ENCODE data around the gene FAM168A.
"Not testable (repeated sequence)": the region's sequence is repeated elsewhere in the genome, so short reads cannot be mapped to it uniquely, and the experiment has no call there.

FAM168A gene

DNA sequence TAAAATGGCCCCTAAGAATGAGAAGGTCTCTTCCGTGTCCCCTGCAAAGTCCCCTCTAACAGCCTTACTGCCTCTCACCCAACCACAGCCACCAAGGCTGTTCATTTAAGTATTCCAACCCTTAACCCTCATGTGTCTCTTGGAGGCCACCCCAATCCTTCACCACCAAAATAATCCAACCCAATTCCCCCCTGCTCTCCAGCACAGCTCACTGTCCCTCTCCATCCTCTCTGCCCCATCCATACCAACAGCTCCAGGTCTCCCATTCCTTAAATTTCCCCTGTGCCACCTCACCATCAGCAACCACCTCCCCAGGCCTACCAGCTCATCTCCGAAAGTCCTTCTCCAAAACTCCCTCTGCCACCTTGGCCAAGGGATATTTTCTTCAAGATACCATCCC lies 1.4 kb downstream of the FAM168A start:
- DNase-seq (ENCODE audit: low spot score) = no peak

- no peak for DNase-seq (ENCODE audit: low spot score)
These were observed 5.3 kb downstream of the FAM168A start for GRCh38 chr11:73592640-73593039.

- DNase-seq (ENCODE audit: low spot score) = no peak
These were observed 6.2 kb downstream of the FAM168A start for GRCh38 chr11:73591743-73592142.

GRCh38 chr11:73590991-73591390 lies 6.9 kb downstream of the FAM168A start:
- no peak for DNase-seq (ENCODE audit: low spot score)

GRCh38 chr11:73586791-73587190 lies 11.1 kb downstream of the FAM168A start:
- DNase-seq (ENCODE audit: low spot score) = no peak

DNA sequence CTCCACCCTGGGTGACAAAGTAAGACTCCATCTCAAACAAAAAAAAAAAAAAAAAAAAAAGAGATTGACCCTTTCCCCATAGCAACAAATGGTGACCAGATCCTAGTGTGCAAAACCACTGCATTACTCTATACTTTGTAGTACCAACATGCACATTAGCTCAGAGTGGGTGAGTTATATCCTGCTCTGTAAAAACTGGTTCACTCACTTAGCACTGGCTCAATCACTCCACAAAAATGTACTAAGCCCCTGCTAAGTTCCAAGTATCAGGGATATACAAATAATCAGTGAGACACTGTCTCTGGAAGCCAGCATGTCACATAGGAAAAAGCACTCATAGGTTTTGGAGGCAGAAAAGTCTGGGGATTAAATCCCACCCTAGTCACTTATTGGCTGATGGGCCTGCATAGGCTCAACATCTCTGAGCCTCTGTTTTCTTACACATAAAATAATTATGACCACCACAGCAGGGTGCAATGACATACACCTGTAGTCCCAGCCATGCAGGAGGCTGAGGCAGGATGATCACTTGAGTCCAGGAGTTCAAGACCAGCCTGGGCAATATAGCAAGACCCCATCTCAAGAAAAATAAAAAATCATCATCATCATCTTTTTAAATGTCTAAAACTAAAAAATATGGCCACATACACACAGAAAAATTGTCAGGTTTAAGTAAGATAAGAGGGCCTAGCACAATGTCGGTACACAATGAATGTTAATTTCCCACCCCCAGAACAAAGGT lies 11.9 kb downstream of the FAM168A start:
- DNase-seq (ENCODE audit: low spot score) = no peak

GRCh38 chr11:73584831-73585230 lies 13.1 kb downstream of the FAM168A start:
- DNase-seq (ENCODE audit: low spot score) = no peak

DNA sequence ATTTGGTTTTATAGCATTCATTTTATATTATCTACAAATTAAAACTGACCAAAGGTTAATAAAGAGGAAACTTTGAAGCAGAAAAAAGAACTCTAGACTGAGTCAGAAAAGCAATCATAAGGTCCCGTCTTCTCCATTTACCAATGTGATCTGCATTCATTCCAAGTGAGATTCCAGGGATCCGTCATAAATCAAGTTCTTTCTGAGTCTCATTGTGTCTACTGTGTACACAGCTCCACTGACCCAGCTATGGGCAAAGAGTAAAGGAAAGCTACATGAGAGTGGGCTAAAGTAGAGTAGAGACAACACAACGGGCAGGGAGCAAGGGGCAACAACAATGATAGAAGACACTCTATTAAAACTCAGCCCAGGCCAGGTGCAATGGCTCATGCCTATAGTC lies 15.3 kb downstream of the FAM168A start:
- no peak for DNase-seq (ENCODE audit: low spot score)

- not testable (repeated sequence) for DNase-seq (ENCODE audit: low spot score)
These were observed 17.2 kb downstream of the FAM168A start for GRCh38 chr11:73580749-73581148.

DNA sequence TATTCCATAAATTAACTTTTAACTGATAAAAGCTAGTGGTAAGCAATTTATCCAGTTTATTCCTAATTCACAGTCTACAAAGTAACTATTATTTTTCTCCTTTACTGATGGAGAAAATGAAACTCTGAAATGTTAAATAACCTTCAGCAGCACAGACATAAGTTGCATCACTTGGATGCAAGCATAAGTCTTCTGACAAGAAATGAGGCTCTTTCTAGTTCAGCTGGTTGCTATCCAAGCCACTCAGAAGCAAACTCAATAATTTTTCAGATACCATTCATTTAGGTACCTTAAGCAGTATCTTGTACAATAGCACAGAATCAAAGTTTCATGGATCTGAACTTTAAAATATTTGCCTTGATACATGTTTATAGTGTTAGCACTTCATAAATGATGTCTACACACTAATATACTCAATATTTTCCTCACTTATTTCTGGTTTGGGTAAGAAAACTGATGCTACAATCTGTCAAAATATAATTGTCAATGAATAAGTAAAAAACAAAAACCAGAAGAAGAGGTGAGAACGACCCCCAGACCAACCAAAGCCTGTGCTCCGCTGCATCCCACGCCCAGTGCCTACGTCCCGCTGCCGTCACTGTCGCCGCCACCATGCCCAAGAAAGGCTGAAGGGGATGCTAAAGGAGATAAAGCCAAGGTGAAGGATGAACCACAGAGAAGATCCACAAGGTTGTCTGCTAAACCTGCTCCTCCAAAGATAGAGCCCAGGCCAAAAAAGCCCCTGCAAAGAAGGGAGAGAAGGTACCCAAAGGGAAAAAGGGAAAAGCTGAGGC lies 18.1 kb downstream of the FAM168A start:
- no peak for DNase-seq (ENCODE audit: low spot score)

DNA sequence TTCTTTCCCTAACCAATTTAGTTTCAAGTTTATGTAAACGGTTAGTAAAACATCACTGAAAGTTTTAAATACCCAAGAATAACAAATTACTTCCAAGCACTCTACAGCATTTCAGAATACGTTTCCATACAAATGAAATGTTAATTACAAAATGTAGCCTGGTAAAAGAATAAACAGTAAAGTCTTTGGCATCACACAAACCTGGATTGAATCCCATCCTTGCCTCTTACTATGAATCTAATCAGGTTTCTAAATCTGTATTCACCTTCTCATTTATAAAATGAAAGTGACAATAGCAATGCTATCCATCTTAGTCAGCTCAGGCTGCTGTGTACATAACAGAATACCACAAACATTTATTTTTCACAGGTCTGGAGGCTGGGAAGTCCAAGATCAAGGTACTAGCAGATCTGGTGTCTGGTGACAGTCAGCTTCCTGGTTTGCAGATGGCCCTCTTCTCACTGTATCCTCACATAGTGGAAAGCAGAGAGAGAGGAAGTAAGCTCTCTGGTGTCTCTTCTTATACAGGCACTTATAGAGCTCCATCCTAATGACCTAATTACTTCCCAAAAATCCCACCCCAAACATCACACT lies 19.2 kb downstream of the FAM168A start:
- DNase-seq (ENCODE audit: low spot score) = no peak

DNA sequence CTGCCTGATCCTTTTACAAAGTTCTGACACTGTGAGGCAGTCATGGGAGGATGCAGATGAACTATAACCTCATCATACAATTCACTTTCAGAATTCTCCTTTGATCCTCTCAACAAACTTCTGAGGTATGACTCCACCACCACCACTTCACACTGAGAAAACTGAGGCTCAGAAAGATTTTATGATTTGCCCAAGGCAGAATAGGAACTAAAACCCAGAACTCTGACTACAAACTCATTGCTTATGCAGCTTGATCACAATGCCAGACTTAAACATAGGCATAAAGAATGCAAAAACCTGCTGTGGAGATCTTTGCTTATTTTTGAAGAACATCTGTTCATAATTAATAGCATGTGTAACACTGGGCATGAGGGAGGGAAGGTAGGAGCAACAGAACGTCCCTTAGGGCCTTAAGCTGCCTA lies 20.4 kb downstream of the FAM168A start:
- no peak for DNase-seq (ENCODE audit: low spot score)

DNA sequence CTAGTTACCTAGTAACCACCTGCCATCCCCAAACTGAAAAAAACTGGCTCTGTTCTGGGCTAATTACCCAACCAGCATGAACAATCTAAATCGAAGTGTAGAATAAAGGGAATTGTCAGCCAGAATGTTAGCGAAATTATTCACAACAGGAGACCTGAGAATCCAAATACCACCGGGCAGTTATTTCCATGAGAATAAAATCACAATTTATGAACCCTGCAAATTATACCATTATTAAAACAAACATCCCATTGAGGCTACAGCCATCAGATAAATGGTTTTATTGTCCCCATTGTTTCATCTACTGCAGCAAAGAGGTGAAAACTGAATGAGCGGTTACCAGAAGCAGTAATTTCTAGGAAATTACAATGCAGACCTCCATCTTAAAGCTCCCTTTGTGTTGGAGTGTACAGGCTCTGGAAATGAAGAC lies 21.7 kb downstream of the FAM168A start:
- DNase-seq (ENCODE audit: low spot score) = no peak

DNA sequence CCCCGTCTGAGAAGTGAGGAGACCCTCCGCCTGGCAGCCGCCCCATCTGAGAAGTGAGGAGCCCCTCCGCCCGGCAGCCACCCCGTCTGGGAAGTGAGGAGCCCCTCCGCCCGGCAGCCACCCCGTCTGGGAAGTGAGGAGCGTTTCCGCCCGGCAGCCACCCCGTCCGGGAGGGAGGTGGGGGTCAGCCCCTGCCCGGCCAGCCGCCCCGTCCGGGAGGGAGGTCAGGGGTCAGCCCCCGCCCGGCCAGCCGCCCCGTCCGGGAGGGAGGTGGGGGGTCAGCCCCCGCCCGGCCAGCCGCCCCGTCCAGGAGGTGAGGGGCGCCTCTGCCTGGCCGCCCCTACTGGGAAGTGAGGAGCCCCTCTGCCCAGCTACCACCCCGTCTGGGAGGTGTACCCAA lies 25.9 kb downstream of the FAM168A start:
- DNase-seq (ENCODE audit: low spot score) = not testable (repeated sequence)

GRCh38 chr11:73570415-73571114 lies 27.3 kb downstream of the FAM168A start:
- DNase-seq (ENCODE audit: low spot score) = no peak

DNA sequence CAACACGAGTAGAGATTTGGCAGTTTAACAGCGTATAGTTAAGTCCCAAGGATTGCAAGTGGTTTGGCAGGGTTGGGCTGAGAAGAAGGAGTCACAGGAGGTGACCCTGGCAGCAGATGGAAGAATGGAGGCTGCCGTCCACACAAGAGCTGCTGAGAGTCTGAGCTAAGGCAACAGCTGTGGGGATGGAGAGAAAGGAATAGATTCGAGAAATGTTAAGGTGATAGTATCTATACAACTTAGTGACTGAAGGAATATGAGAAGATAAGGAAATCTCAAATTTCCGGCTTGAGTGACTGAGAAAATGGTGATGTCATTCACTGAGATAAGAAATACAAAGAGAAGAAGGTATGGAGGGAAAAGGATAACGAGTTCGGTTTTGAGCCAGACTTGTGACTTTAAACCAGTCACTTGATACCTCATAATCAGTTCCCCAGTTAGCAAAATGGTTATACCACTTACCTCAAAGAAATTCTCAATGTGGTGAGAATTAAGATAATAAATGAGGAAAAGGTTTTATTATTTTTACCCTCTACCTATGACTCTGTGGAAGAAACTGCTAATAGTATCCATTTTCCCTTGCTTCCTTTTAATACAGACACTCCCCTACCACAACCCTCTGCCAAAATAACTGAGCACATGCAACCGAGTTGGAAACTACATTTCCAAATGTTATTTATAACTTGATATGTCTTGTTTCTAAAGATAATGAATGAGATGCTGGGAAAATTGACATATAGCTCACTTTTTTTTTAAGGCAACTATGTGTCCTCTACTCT lies 30.7 kb downstream of the FAM168A start:
- DNase-seq (ENCODE audit: low spot score) = no peak

GRCh38 chr11:73566422-73566821 lies 31.5 kb downstream of the FAM168A start:
- no peak for DNase-seq (ENCODE audit: low spot score)

- DNase-seq (ENCODE audit: low spot score) = no peak
These were observed 32.1 kb downstream of the FAM168A start for GRCh38 chr11:73565804-73566203.

DNA sequence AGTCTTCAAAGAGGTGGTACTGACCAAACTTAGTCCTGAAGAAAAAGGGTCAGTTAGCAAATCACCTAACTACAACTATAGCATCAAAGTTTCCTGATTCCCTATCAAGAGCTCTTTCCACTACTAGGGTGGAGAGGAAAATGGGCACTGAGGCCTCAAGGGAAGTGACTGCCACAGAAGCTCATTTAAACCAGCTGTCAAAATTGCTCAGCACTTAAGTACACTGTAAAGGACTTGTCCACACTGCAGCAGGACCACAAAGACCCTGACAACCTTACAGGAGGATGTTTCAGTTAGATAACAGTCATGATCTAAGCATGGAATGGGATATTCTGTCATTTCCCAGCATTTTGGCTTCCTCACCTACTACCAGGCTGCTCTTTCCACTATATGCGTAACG lies 33.0 kb downstream of the FAM168A start:
- DNase-seq (ENCODE audit: low spot score) = no peak

GRCh38 chr11:73563539-73564200 lies 34.2 kb downstream of the FAM168A start:
- no peak for DNase-seq (ENCODE audit: low spot score)

- DNase-seq (ENCODE audit: low spot score) = no peak
These were observed 38.2 kb downstream of the FAM168A start for GRCh38 chr11:73559743-73560142.

Data from CD4-positive, alpha-beta T cell treated with Interleukin-2 at 100 ng/mL for 4 hours (primary cell).